GM12878 (cell line): Measurements from ENCODE around the gene NDN. TPM values are rescaled to one million over a fixed set of nuclear protein-coding genes. Genes with fewer than 3 reads are reported as not detected.

Experiments used
- ATAC-seq: fragments of 200-7000 bp; cut with Tn5 transposase; 3 replicates; pipeline ENCODE4 v1.9.1; 2020; ENCODE audit warnings: mild to moderate bottlenecking, moderate library complexity
- BruUV-seq: library from RNA; stranded (reverse); fragments of 400-500 nt; replicated peaks from 2 replicates; lab custom pipeline; 2021; lab: Mats Ljungman, UMichigan
- CTCF ChIA-PET: fragments of 300-600 bp; sonication (Branson Sonifier 250); formaldehyde crosslinking; extraction: SDS; loops from one replicate; lab custom pipeline; 2021; ENCODE audit warnings: inconsistent platforms; lab: Yijun Ruan, JAX
- POLR2A ChIA-PET: fragments of 350-600 bp; formaldehyde crosslinking; extraction: SDS; loops from one replicate; lab custom pipeline; 2021; ENCODE audit warnings: inconsistent platforms; lab: Charles Lee
- RAD21 ChIA-PET: fragments of 300-600 bp; sonication (Branson Sonifier 250); formaldehyde crosslinking; loops from one replicate; lab custom pipeline; 2023; ENCODE audit warnings: antibody characterized with exemption; ENCODE audit not compliant: unreplicated experiment; lab: Charles Lee
- SMC1A ChIA-PET: fragments of 300-600 bp; sonication (Branson Sonifier 250); formaldehyde crosslinking; loops from one replicate; lab custom pipeline; 2023; ENCODE audit not compliant: unreplicated experiment, uncharacterized antibody; lab: Charles Lee
- DNase-seq: peaks from one replicate; pipeline ENCODE4 v3.0.0-alpha.2; 2011; ENCODE audit warnings: low read depth, low spot score
- FAIRE-seq: peaks from 3 replicates; lab custom pipeline; 2011; peaks lifted over from hg19 to GRCh38; lab: Jason Lieb, UNC
- H2AFZ ChIP-seq: 2 replicates; pipeline ENCODE4 v1.6.0; 2011; ENCODE audit warnings: low read depth, low read length, control low read depth; ENCODE audit not compliant: control insufficient read depth
- H3K27ac ChIP-seq: 2 replicates; pipeline ENCODE4 v1.5.1; 2011; ENCODE audit warnings: control low read depth; ENCODE audit not compliant: control insufficient read depth, insufficient read depth
- H3K27me3 ChIP-seq, 2 experiments: replicated peaks in 1 of 2; 2 replicates each; pipeline versions ENCODE4 v1.6.0 to v1.6.1; 2011; ENCODE audit warnings: low read length in 1 of 2; ENCODE audit not compliant: control insufficient read depth in 2 of 2, insufficient read depth in 2 of 2
- H3K36me3 ChIP-seq, 2 experiments: 2 replicates each; pipeline ENCODE4 v1.5.1; 2011; ENCODE audit warnings: low read length in 1 of 2; ENCODE audit not compliant: control insufficient read depth in 2 of 2, insufficient read depth in 2 of 2
- H3K4me1 ChIP-seq: 2 replicates; pipeline ENCODE4 v1.6.1; 2011; ENCODE audit warnings: mild to moderate bottlenecking, low read length, moderate library complexity, mixed read lengths; ENCODE audit not compliant: control insufficient read depth, insufficient read depth
- H3K4me2 ChIP-seq: 2 replicates; pipeline ENCODE4 v1.6.0; 2011; ENCODE audit warnings: control low read depth; ENCODE audit not compliant: control insufficient read depth, insufficient read depth
- H3K4me3 ChIP-seq: fragments of 200-600 bp; sonication (generic); 2 replicates; pipeline ENCODE4 v1.5.1; 2016
- H3K79me2 ChIP-seq: 2 replicates; pipeline ENCODE4 v1.6.0; 2011; ENCODE audit warnings: low read length; ENCODE audit not compliant: control insufficient read depth, insufficient read depth
- H3K9ac ChIP-seq: 2 replicates; pipeline ENCODE4 v1.8.0; 2011; ENCODE audit warnings: low read length, control low read depth, mixed read lengths; ENCODE audit not compliant: control insufficient read depth, insufficient read depth
- H3K9me3 ChIP-seq: replicated peaks from 3 replicates; pipeline ENCODE4 v1.5.1; 2011; ENCODE audit warnings: mild to moderate bottlenecking, low read length; ENCODE audit not compliant: control insufficient read depth, insufficient read depth
- H4K20me1 ChIP-seq: 2 replicates; pipeline ENCODE4 v1.6.0; 2011; ENCODE audit not compliant: control insufficient read depth, insufficient read depth
- DPF2 ChIP-seq: fragments of 450-650 bp; IDR thresholded peaks from 2 replicates; pipeline ENCODE4 v1.6.1; 2017; ENCODE audit warnings: mild to moderate bottlenecking
- ELK1 ChIP-seq: IDR thresholded peaks from 2 replicates; pipeline ENCODE4 v1.6.1; 2012; ENCODE audit warnings: low read depth, low read length, improper control_type of control experiment
- MTA2 ChIP-seq: fragments of 450-650 bp; IDR thresholded peaks from 2 replicates; pipeline ENCODE4 v1.6.1; 2016; ENCODE audit warnings: low read depth, mild to moderate bottlenecking, moderate library complexity
- SMAD5 ChIP-seq: IDR thresholded peaks from 2 replicates; pipeline ENCODE4 v1.6.1; 2016; ENCODE audit warnings: antibody characterized with exemption, low read depth
- SREBF1 ChIP-seq: IDR thresholded peaks from 2 replicates; pipeline ENCODE4 v1.6.1; 2012; ENCODE audit warnings: mild to moderate bottlenecking, low read length
- WGBS: methylation state at CpG from one replicate; pipeline ENCODE4 v1.1.6; 2016; ENCODE audit warnings: low lambda C conversion rate; ENCODE audit not compliant: insufficient replicate concordance, insufficient coverage; ENCODE audit errors: missing lambda C conversion rate; 5-methylcytosine and 5-hydroxymethylcytosine counted together
- in situ Hi-C: fragments of 300-500 bp; cut with MboI; formaldehyde crosslinking; loops from 9 replicates; pipeline ENCODE4 v1.14.3; 2018; ENCODE audit warnings: mixed read lengths
- intact Hi-C: fragments of 100-400 bp; cut with micrococcal nuclease; formaldehyde crosslinking; loops from one replicate; pipeline ENCODE4 v1.14.2; 2022; ENCODE audit not compliant: unreplicated experiment
- polyA plus RNA-seq, 11 experiments: library from polyadenylated mRNA; depleted of rRNA in 4 of 11; unstranded in 6 of 11; stranded (reverse) in 5 of 11; fragments of >200 nt; fragmentation: Nextera tagmentation in 4 of 11; fragmentation: Illumina TruSeq in 1 of 11; extraction: Ambion mirVana in 4 of 11; extraction: Trizol in 1 of 11; gene quantifications; 1 replicate in 1 of 11; 2 replicates in 10 of 11; pipeline versions ENCODE4 v1.2.1 to v1.2.3, GENCODE V29; 2011 to 2016; ENCODE audit warnings: inconsistent platforms in 2 of 11, missing spikeins in 2 of 11, low read depth in 1 of 11
- total RNA-seq, 4 experiments: library from RNA; depleted of rRNA in 3 of 4; stranded (reverse); fragments of >200 nt in 3 of 4; fragmentation: Illumina TruSeq in 1 of 4; extraction: Trizol in 1 of 4; gene quantifications; 2 replicates each; pipeline versions ENCODE4 v1.2.1 to v1.2.3, GENCODE V29; 2013 to 2021

NDN gene
- total and polyA plus RNA-seq, 10 of the 15 experiments (the other 5 are each of a cell fraction or from before 2014, with no cell fraction given): 0.10 to 0.13 TPM; not detected in 8

- Histone ChIP-seq H3K27me3 (no peaks in the 10 kb centered on the region), H3K36me3 (no peaks in the 10 kb centered on the region), H4K20me1 (no peaks in the 10 kb centered on the region), H3K9me3 (no peaks in the 10 kb centered on the region; the same call in 2 of the 3 replicates), H2AFZ (no peak overlapping the region)
- ChIA-PET POLR2A (no interaction called here), SMC1A (no interaction called here), RAD21 (no interaction called here), CTCF (no interaction called here)
- FAIRE-seq (no peak), DNase-seq (no peak), ATAC-seq (no peak)
- intact Hi-C loops: no loop called here
- no TSS peak for BruUV-seq
- WGBS: 81% methylated on average over 42 of the region's 57 CpGs
- TF ChIP-seq MTA2: no peak
- TF ChIP-seq SMAD5: no peak
- TF ChIP-seq, all 136 proteins: peak for 0
- H3K4me2 ChIP-seq: no peak overlapping the region
- H3K4me3 ChIP-seq: no peak overlapping the region
- in situ Hi-C loops: no loop called here
- H3K27ac ChIP-seq: no peak overlapping the region
- no peaks in the 10 kb centered on the region for H3K79me2 ChIP-seq
- no peaks in the 10 kb centered on the region for H3K4me1 ChIP-seq
- H3K9ac ChIP-seq: no peak overlapping the region
Observed at GRCh38 chr15:23686466-23687142, 501 bp downstream of the NDN start.

DNA sequence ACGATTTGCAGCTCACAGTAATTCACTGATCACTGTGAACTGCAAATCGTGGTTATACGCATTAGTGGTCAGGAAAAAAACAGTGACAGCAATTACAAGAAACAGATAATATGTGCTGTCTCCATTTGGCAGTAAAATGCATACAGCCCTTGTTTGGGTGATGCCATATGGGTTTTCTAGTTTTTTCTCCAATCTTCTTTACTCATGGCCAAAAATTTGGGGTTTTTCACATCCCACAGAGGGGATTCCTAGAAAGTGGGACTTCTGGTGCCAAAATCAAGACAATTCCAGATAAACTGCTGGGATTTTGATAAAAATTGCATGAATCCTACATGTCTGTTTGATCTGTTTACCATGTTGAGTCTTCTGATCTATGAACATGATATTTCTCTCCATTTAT is 15.6 kb downstream of the NDN start:
- FAIRE-seq: no peak
- H3K4me3 ChIP-seq: no peak overlapping the region
- BruUV-seq: no TSS peak
- in situ Hi-C loops: no loop called here
- RAD21 ChIA-PET: no interaction called here
- H3K36me3 ChIP-seq: no peaks in the 10 kb centered on the region
- POLR2A ChIA-PET: no interaction called here
- H3K4me2 ChIP-seq: no peak overlapping the region
- H3K9me3 ChIP-seq: no peaks in the 10 kb centered on the region
- DNase-seq: no peak
- TF ChIP-seq ELK1 (no peak), DPF2 (no peak), SREBF1 (no peak)
- TF ChIP-seq, all 136 proteins: peak for 0
- no peaks in the 10 kb centered on the region for H4K20me1 ChIP-seq
- SMC1A ChIA-PET: no interaction called here
- H3K4me1 ChIP-seq: no peaks in the 10 kb centered on the region
- H3K79me2 ChIP-seq: no peaks in the 10 kb centered on the region
- WGBS: 0% methylated on average over 3 of the region's 3 CpGs
- H2AFZ ChIP-seq: no peak overlapping the region
- no peaks in the 10 kb centered on the region for H3K27me3 ChIP-seq
- CTCF ChIA-PET: no interaction called here
- ATAC-seq: no peak
- no peak overlapping the region for H3K27ac ChIP-seq
- intact Hi-C loops: no loop called here
- no peak overlapping the region for H3K9ac ChIP-seq
